Vein endothelial cell (primary cell): ENCODE measurements around the gene DAPP1. TPM values are rescaled to one million over a fixed set of nuclear protein-coding genes. Genes with fewer than 3 reads are reported as not detected.

Source experiments
- total RNA-seq: library from RNA; depleted of rRNA; stranded (reverse); fragments of >200 nt; gene quantifications from 2 replicates; pipeline ENCODE4 v1.2.3, GENCODE V29; 2012

The DAPP1 gene, protein sequence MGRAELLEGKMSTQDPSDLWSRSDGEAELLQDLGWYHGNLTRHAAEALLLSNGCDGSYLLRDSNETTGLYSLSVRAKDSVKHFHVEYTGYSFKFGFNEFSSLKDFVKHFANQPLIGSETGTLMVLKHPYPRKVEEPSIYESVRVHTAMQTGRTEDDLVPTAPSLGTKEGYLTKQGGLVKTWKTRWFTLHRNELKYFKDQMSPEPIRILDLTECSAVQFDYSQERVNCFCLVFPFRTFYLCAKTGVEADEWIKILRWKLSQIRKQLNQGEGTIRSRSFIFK
- not detected in 2 replicates for total RNA-seq

DNA sequence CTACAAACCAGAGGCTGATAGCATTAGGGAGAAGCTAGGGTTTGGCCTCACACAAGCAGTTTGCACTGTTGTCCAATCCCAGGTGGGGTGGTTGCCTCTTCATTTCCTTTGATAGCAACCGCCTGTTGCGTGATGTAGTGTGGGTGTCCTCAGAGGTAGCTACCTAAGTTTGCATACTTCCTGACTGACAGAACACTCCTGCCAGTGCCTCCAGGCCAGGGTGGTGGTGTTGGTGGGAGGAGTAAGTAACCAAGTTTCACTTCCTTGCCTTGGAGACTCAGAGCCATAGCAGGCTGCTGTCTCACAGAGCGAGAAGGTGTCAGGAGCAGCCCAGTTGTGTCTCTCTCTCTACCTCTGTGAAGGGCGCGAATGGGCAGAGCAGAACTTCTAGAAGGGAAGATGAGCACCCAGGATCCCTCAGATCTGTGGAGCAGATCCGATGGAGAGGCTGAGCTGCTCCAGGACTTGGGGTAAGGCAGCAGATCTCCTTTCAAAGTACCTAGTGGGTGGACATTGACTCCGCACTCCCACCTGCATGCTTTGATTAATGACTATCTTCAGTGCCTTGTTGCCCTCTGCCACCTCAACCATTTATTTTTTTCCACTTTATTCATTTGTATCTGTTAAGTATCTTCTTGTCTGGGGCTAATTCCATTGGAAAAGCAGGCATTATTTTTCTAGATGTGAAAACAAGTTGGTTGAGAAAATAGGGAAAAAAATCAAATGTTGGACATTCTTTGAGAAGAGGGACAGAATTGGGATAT is at the start of gene DAPP1:
Gene DAPP1 (plus strand): TSS at position 283 of the 764 bp plus-strand sequence. CDS start 87 bp downstream, at position 370.

DNA sequence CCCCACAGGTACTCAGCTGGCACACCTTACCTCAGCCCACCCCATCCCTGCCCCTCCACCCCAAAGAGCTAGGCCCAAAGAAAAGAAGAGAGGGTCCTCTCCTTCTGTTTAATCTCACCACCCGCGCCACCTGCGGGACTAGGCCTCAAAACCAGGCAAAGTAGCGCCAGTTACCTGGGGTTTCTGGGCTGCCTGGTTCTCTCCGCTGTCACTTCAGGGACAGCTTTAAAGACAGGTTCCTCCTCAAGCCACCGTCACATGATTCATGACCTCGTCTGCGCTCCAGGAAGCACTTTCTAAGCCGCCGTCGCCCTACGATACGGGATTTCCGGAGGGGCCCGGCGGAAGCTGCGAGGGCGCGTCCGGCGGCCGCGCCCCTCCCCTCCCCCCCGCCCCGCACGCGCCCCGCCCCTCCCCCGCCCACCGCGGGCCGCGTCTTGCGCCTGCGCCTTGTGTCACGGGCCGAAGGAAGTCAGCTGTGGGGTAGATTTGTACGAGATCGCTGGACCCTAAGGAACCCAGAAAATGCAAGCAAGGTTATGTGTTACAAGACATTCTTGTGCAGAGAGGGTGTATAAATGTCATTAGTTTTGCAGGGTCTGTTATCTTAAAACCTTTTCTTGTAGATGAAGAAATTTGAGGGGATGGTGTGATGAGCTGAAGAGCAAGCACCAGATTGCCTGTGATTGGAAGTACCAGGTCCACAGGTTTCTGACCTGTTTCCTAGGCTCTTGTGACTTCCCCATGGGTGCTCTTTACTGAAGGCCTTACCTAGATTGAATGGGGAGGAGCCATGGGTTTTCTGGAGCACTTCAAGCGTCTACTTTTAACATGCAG is 77.8 kb downstream of the DAPP1 start, which contains the start of gene LAMTOR3:
Gene LAMTOR3 (minus strand): TSS at position 267 of the 837 bp plus-strand sequence. CDS start 464 bp downstream, outside the sequence.

Other genes with a start within 250 kb of the DAPP1 start
- gene MTTP, start 242.0 kb upstream of the DAPP1 start, total RNA-seq, result not detected in 2 replicates
- 0.10 TPM in 1 of 2 replicates, not detected in the other for gene C4orf54, start 159.0 kb upstream of the DAPP1 start, total RNA-seq
- 34.6 and 40.1 TPM in 2 replicates for gene LAMTOR3, start 77.6 kb downstream of the DAPP1 start, total RNA-seq
- 31.7 and 50.1 TPM in 2 replicates for gene DNAJB14, start 129.8 kb downstream of the DAPP1 start, total RNA-seq
- 344 and 418 TPM in 2 replicates for gene H2AZ1, start 133.4 kb downstream of the DAPP1 start, total RNA-seq